Right cardiac atrium (tissue), 5 donors: ENCODE measurements around the gene NSUN6. TPM values are rescaled to one million over a fixed set of nuclear protein-coding genes. Genes with fewer than 3 reads are reported as not detected.
A peak's percentile ranks its signal among the peaks of the same experiment; 100 is the strongest.

Experiments
- ATAC-seq, 2 donors: fragments of 200-7000 bp; cut with Tn5 transposase; one replicate each; pipeline versions ENCODE4 v1.8.0 to v1.9.1; 2020; ENCODE audit warnings: moderate library complexity in 2 of 2, mild to moderate bottlenecking in 1 of 2
- DNase-seq, 3 donors: peaks; one replicate each; pipeline ENCODE4 v3.0.0-alpha.2; 2020
- H3K27ac ChIP-seq: one replicate; pipeline ENCODE4 v1.5.1; 2013; ENCODE audit warnings: mild to moderate bottlenecking, low read length, control low read depth, moderate library complexity
- H3K27me3 ChIP-seq: one replicate; pipeline ENCODE4 v1.6.1; 2013; ENCODE audit not compliant: control insufficient read depth, insufficient read depth
- H3K4me1 ChIP-seq: one replicate; pipeline ENCODE4 v1.6.1; 2013; ENCODE audit warnings: low read length; ENCODE audit not compliant: control insufficient read depth, insufficient read depth
- H3K4me3 ChIP-seq: one replicate; pipeline ENCODE4 v1.5.1; 2013; ENCODE audit warnings: low read length, control low read depth
- H3K9me3 ChIP-seq: one replicate; pipeline ENCODE4 v1.6.1; 2013; ENCODE audit warnings: low read length; ENCODE audit not compliant: control insufficient read depth
- WGBS: extraction: QIAGEN DNeasy Blood & Tissue Kit; methylation state at CpG from one replicate; pipeline ENCODE4 v1.1.7; 2013; 5-methylcytosine and 5-hydroxymethylcytosine counted together
- intact Hi-C, 4 donors: fragments of 100-400 bp; cut with DNase I; formaldehyde crosslinking; loops; one replicate each; pipeline versions ENCODE4 v1.11.0 to v1.14.0; 2022 to 2023
- polyA plus RNA-seq: library from polyadenylated mRNA; stranded (reverse); fragments of 200-250 nt; gene quantifications from one replicate; pipeline ENCODE4 v1.2.3, GENCODE V29; 2013
- total RNA-seq, 4 donors: library from RNA; stranded (reverse); fragmentation: NEBNext Ultra II Directional; extraction: Animal tissue kit (Norgen Biotek cat#: 25700); gene quantifications; one replicate each; pipeline ENCODE4 v1.2.1, GENCODE V29; 2021
- donor health status: healthy with polysubstance abuse.
- donor health status: DM: no; HTN: yes; CAD: no.
- donor health status: DM: no; HTN: no; CAD: no.
- donor health status: DM: no; HTN: yes; CAD: no; lungs with severe emphysema.
- donor health status: DM: yes; HTN: yes; CAD: no.

NSUN6 gene
- total and polyA plus RNA-seq, 5 donors = 6.6 to 13.0 (median 10.1) TPM

DNA sequence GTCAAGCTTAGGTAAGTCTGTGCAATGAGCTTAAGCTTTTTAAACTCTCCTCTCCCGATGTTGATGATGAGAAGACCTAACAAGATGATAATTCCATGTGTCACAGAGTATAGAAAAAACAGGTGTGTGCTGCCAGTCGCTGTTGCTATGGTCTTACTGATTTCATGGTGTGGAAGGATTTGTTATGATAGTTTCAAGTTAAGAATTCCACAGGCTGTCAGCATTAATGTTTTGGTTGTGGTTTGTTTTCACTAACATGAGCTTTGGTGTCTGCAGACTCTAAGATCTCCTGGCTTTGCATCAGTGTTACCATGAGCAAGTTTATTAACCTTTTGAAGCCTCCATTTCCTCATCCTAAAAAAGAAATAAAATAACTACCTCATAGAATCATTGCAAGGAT is 123.7 kb downstream of the NSUN6 start:
- WGBS = 53% methylated on average over 2 of the region's 2 CpGs
- H3K9me3 ChIP-seq = no peaks in the 10 kb centered on the region
- no peak overlapping the region for H3K4me3 ChIP-seq
- intact Hi-C loops = no loop called here
- no peak overlapping the region for H3K27ac ChIP-seq
- H3K4me1 ChIP-seq = peaks cover 4% of the 10 kb centered on the region
- DNase-seq = no peak
- no peak for ATAC-seq
- no peaks in the 10 kb centered on the region for H3K27me3 ChIP-seq

DNA sequence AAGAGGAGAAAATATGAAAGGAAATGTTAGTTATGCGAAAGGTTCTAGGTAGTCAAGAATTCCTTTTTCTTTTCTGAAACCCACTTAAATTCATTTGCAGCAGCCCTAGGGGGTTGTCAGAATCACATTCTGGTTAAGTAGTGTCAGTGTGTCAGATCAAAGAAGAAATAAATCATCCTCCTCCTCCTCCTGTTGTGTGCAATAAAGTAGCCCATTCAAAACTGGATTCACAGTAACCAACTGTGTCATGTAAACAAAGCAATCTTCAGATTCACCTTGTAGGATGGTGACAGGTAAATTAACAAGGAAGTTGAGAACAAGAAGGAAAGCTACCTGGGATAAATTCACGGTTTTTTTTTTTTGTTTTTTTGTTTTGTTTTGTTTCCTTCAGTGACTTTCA is 127.5 kb downstream of the NSUN6 start:
- intact Hi-C loops = no loop called here
- 82% methylated on average over 2 of the region's 2 CpGs for WGBS
- Histone ChIP-seq H3K4me3 (no peak overlapping the region), H3K4me1 (peaks cover 2% of the 10 kb centered on the region), H3K27me3 (no peaks in the 10 kb centered on the region), H3K27ac (no peak overlapping the region), H3K9me3 (no peaks in the 10 kb centered on the region)
- DNase-seq = no peak
- no peak for ATAC-seq

DNA sequence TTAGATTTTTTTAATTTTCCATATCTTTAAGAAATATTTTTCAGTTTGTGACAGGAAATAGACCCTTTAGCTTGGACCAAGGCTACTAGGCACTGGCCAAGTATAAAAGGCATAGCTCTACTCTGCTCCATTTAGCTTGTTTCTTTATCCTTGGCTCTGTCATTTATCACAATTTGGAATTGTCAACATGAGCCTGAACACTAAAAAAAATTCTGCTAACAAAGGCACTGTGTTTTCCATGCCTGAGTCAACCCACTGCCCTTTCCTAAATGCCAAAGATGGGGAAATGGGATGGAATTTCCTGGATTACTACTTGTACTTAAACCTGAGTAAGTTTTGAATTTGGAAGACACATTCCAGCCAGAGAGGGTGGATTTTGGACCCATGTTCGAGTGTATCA is 128.4 kb downstream of the NSUN6 start:
- DNase-seq = no peak
- Histone ChIP-seq H3K27me3 (no peaks in the 10 kb centered on the region), H3K27ac (no peak overlapping the region), H3K4me1 (peaks cover 2% of the 10 kb centered on the region), H3K4me3 (no peak overlapping the region), H3K9me3 (no peaks in the 10 kb centered on the region)
- intact Hi-C loops = no loop called here
- WGBS = 52% methylated on average over 1 of the region's 1 CpG
- peak; percentile 18 to 87 for ATAC-seq

DNA sequence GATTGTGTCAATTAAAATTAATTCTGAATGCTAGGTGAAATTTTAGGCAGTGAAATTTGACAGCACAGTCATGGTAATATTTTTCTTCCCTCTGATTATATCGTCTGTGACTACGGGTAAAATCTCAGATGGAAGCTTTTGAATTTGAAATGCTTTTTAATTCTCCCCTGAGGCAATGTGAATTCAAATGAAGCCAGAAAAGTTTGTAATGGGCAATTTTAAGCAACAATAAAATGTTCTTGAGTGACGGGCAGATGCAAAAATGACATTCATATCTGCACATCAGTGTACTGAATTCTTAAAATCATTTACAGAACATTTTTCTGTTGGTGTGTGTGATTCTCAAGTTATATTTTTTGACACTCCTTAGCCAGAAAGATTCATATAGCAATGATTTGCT is 134.5 kb downstream of the NSUN6 start:
- Histone ChIP-seq H3K4me3 (no peak overlapping the region), H3K9me3 (no peaks in the 10 kb centered on the region), H3K27ac (no peak overlapping the region), H3K4me1 (no peaks in the 10 kb centered on the region), H3K27me3 (no peaks in the 10 kb centered on the region)
- 75% methylated on average over 3 of the region's 3 CpGs for WGBS
- DNase-seq (no peak), ATAC-seq (no peak)
- intact Hi-C loops = no loop called here

DNA sequence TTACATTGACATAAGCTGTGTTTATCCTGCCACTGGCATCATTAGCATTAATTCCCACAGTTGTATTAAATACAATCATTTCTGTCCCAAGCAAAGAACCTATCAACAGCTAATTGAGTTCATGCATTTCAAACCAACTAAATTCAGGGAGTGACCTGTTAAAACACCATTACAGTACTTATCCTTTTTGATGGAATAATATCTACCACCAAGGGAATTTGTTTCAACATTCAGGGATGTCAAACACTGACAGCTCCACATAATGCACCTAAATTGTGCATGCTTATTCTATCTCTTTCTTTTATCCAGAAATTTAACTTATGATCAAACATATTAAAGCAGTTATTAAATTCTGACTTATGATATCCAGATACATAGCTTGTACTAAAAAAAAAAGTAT is 136.8 kb downstream of the NSUN6 start:
- intact Hi-C loops = no loop called here
- Histone ChIP-seq H3K9me3 (no peaks in the 10 kb centered on the region), H3K27ac (no peak overlapping the region), H3K4me1 (no peaks in the 10 kb centered on the region), H3K4me3 (no peak overlapping the region), H3K27me3 (no peaks in the 10 kb centered on the region)
- DNase-seq = no peak
- no peak for ATAC-seq

DNA sequence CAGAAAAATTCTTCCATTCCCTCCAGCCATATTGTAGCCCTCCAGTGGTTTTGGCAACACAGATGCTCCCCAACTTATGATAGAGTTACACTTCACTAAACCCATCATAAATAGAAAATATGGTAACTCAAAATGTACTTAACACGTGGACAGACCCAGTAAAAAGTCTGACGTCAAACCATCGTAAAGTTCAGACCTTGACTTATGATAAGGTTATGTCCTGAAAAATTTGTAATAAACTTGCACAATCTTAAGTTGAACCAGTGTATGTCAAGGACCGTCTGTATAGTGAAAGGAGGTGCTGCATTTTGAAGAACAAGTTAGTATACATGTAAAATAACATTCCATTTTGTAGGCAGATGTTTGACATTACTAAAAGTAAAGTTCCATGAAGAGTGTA is 142.8 kb downstream of the NSUN6 start:
- H3K4me1 ChIP-seq = peaks cover 1% of the 10 kb centered on the region
- intact Hi-C loops = no loop called here
- no peaks in the 10 kb centered on the region for H3K9me3 ChIP-seq
- ATAC-seq (no peak), DNase-seq (no peak)
- H3K4me3 ChIP-seq = no peak overlapping the region
- WGBS = 85% methylated on average over 4 of the region's 4 CpGs
- H3K27ac ChIP-seq = no peak overlapping the region
- H3K27me3 ChIP-seq = no peaks in the 10 kb centered on the region

DNA sequence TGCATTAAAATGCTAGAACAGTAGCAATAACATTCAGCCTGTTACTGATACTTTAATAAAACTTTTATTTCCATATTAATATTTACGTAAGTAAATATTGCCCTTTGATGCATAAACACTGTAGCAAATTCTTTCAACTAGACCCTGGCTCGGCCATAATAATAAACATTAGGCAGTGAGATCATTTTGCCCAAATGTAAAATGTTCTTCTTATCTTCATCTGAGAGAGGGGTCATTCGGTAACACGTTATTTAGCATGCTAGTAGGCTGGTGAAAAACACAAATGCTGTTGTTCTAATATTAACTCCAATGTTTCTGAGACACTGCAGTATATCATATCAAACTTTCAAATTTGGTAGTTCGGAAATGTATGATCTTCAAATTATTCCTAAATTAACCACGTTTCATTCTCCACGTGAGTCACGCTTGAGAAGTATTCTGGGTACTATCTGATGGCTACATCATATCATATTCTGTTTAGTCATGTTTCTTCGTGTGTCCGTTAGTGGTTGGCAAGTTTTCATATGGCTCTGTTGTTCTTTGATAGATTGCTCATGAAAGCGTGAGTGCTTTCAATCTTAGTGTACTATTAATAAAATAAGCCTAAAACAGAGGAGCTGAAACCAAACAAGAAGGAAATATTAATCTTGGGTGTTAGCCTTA is 145.8 kb downstream of the NSUN6 start:
- Histone ChIP-seq H3K4me3 (no peak overlapping the region), H3K4me1 (peaks cover 1% of the 10 kb centered on the region), H3K27ac (no peak overlapping the region), H3K27me3 (no peaks in the 10 kb centered on the region), H3K9me3 (no peaks in the 10 kb centered on the region)
- ATAC-seq = peak; percentile 39 to 43
- DNase-seq = no peak
- intact Hi-C loops = no loop called here
- WGBS = 31% methylated on average over 11 of the region's 11 CpGs

DNA sequence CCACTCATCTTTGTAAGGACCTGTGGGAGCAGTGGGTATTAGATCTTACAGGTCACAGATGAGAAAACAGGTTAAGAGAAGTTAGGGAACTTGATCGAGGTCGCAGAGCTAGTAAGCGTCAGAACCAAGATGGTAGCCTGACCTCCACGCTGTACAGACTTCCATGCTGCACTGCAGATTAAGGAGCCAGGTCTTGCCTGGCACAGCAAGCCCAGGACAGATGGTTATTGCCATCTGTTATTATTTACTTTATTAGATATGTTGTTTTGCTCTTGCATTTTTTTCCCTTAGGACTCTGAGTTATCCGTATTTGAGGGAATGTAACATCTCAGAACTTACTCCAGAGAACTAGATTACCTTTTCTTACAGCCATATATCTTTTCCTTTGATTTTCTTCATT is 147.2 kb downstream of the NSUN6 start:
- peaks cover 1% of the 10 kb centered on the region for H3K4me1 ChIP-seq
- 97% methylated on average over 5 of the region's 5 CpGs for WGBS
- DNase-seq (no peak), ATAC-seq (no peak)
- no peak overlapping the region for H3K27ac ChIP-seq
- H3K4me3 ChIP-seq = no peak overlapping the region
- no peaks in the 10 kb centered on the region for H3K9me3 ChIP-seq
- no peaks in the 10 kb centered on the region for H3K27me3 ChIP-seq
- intact Hi-C loops = no loop called here

DNA sequence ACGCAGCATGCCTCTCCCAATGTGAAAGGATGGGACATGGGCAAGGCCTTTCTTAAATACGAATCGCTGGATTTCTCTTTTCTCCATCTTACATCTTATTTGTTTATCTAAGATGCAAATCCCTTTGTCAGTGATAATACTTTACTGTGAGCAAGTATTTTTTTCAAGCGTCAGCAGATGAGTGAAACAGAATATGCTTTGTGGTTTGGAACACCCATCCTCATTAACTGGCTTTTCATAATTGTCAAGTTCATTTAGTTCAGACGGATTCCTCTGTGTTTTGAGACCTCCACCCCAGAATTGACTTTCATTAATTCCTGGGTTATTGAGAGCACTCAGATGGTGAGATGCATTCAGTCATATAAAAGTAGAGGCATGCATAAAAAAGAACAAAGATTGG is 149.8 kb downstream of the NSUN6 start:
- Histone ChIP-seq H3K27ac (no peak overlapping the region), H3K4me1 (peaks cover 3% of the 10 kb centered on the region)

DNA sequence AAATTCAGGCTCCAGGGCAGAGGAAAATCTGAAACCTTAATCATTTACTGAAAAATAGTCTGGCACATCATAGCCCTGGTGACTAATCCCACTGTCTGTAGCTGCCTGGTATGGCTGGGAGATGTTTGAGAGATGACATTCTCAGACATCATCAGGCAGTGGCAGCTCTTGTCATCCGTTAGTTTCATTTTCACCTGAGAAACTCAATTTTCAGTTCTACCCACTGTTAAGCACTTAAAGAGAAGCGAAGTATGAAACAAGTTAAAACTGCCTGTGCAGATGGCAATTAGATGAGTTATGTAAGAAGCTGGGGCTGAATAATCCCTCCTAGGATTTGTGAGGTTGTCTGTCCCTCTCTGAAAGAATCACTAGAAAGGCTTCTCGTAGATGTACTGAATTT is 150.2 kb downstream of the NSUN6 start:
- Histone ChIP-seq H3K27ac (no peak overlapping the region), H3K9me3 (no peaks in the 10 kb centered on the region), H3K4me1 (peaks cover 3% of the 10 kb centered on the region), H3K27me3 (no peaks in the 10 kb centered on the region), H3K4me3 (no peak overlapping the region)
- intact Hi-C loops = no loop called here
- ATAC-seq (no peak), DNase-seq (no peak)
- 91% methylated on average over 3 of the region's 3 CpGs for WGBS

More for the DNA sequence above, 149.8 kb downstream of the NSUN6 start:
- Histone ChIP-seq H3K27me3 (no peaks in the 10 kb centered on the region), H3K9me3 (no peaks in the 10 kb centered on the region), H3K4me3 (no peak overlapping the region)
- intact Hi-C loops = no loop called here
- DNase-seq (no peak), ATAC-seq (no peak)
- 83% methylated on average over 5 of the region's 5 CpGs for WGBS

DNA sequence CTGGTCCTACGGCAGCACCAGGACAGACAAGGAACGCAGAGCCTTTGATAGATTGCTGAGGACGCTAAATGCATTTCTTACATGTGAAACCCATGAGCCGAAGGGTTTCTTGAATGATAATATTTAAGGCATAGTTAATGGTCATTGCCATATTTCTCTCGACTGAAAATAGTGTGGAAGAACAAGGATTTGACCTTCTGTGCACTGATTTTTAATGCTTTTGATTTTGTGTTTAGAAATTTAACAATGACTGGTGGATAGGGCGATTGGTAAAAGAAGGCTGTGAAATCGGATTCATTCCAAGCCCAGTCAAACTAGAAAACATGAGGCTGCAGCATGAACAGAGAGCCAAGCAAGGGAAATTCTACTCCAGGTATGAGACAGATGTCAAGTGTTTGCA is 150.8 kb downstream of the NSUN6 start:
- no peak overlapping the region for H3K27ac ChIP-seq
- no peak for ATAC-seq
- 83% methylated on average over 7 of the region's 7 CpGs for WGBS

DNA sequence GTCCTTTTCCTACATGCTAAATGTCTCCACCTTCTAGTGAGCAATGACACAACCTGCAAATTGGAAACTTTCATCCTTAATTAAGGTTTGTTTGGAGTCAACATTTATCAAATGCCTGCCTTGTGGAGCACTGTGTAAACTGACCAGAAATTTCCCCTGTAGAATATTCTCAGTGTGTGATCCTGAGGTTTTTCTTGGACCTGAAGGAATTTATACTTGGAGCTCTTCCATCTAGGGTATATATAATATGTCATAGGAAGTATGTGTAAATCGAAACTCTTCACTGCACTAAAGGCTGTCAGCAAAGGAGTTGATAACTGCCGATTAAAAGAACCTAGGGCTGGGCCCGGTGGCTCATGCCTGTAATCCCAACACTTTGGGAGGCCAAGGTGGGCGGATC is 152.4 kb downstream of the NSUN6 start:
- Histone ChIP-seq H3K4me1 (peaks cover 2% of the 10 kb centered on the region), H3K27me3 (no peaks in the 10 kb centered on the region), H3K9me3 (no peaks in the 10 kb centered on the region), H3K27ac (no peak overlapping the region), H3K4me3 (no peak overlapping the region)
- WGBS = 44% methylated on average over 4 of the region's 4 CpGs
- no peak for ATAC-seq
- DNase-seq = no peak
- intact Hi-C loops = no loop called here

More for the DNA sequence above, 150.8 kb downstream of the NSUN6 start:
- Histone ChIP-seq H3K27me3 (no peaks in the 10 kb centered on the region), H3K9me3 (no peaks in the 10 kb centered on the region), H3K4me1 (peaks cover 3% of the 10 kb centered on the region), H3K4me3 (no peak overlapping the region)
- intact Hi-C loops = no loop called here
- DNase-seq = no peak
